HG03439 (cell line): ENCODE results near the gene CMPK1.
"Not testable (repeated sequence)": the region's sequence is repeated elsewhere in the genome, so short reads cannot be mapped to it uniquely, and the experiment has no call there.

Source experiments
- ATAC-seq: cut with Tn5 transposase; IDR thresholded peaks from one replicate; pipeline ENCODE4 v1.9.1; 2021; ENCODE audit warnings: mild to moderate bottlenecking, moderate library complexity; ENCODE audit not compliant: unreplicated experiment

Gene CMPK1

GRCh38 chr1:47333578-47333921 is at the start of gene CMPK1:
TSS of gene CMPK1 (plus strand) at chr1:47333790. CDS start at chr1:47333946, 156 bp downstream.
- ATAC-seq: peak; percentile 77

- not testable (repeated sequence) for ATAC-seq
Observed at GRCh38 chr1:47288116-47288515, 45.5 kb upstream of the CMPK1 start.

- not testable (repeated sequence) for ATAC-seq
Observed at GRCh38 chr1:47294863-47295262, 38.7 kb upstream of the CMPK1 start.

- ATAC-seq: no peak
Observed at GRCh38 chr1:47295579-47295978, 38.0 kb upstream of the CMPK1 start.

- ATAC-seq: no peak
Observed at GRCh38 chr1:47298025-47298699, 35.4 kb upstream of the CMPK1 start.

- ATAC-seq: no peak
Observed at GRCh38 chr1:47302472-47302871, 31.1 kb upstream of the CMPK1 start.

- ATAC-seq: no peak
Observed at GRCh38 chr1:47309427-47309826, 24.2 kb upstream of the CMPK1 start.

GRCh38 chr1:47313915-47314664 is 19.5 kb upstream of the CMPK1 start, which contains the start of gene STIL:
TSS of gene STIL (minus strand) at chr1:47314147. CDS start at chr1:47310319, 3,828 bp downstream.
- ATAC-seq: peak; percentile 97

- ATAC-seq: no peak
Observed at GRCh38 chr1:47317841-47318240, 15.7 kb upstream of the CMPK1 start.

GRCh38 chr1:47319968-47320367 is 13.6 kb upstream of the CMPK1 start:
- ATAC-seq: not testable (repeated sequence)

- ATAC-seq: no peak
Observed at GRCh38 chr1:47323599-47324031, 10.0 kb upstream of the CMPK1 start.

GRCh38 chr1:47324682-47325081 is 8.9 kb upstream of the CMPK1 start:
- ATAC-seq: no peak

- no peak for ATAC-seq
Observed at GRCh38 chr1:47325528-47325927, 8.1 kb upstream of the CMPK1 start.

GRCh38 chr1:47326271-47326670 is 7.3 kb upstream of the CMPK1 start:
- ATAC-seq: no peak

- ATAC-seq: no peak
Observed at GRCh38 chr1:47328992-47329391, 4.6 kb upstream of the CMPK1 start.

GRCh38 chr1:47330212-47330611 is 3.4 kb upstream of the CMPK1 start:
- ATAC-seq: no peak

GRCh38 chr1:47331875-47332274 is 1.7 kb upstream of the CMPK1 start:
- ATAC-seq: no peak

GRCh38 chr1:47332779-47333577 is 612 bp upstream of the CMPK1 start:
- ATAC-seq: no peak

- peak; percentile 89 for ATAC-seq
Observed at GRCh38 chr1:47333922-47334764, 553 bp downstream of the CMPK1 start.

GRCh38 chr1:47334765-47335435 is 1.3 kb downstream of the CMPK1 start:
- no peak for ATAC-seq
